Thoracic aorta (tissue), 2 donors: ENCODE measurements around the gene PPP1R12A. TPM values are rescaled to one million over a fixed set of nuclear protein-coding genes. Genes with fewer than 3 reads are reported as not detected.
"Not testable (repeated sequence)": the region's sequence is repeated elsewhere in the genome, so short reads cannot be mapped to it uniquely, and the experiment has no call there.

ENCODE experiments used
- ATAC-seq: fragments of 150-250 bp; one replicate; pipeline ENCODE4 v1.8.0; 2017; ENCODE audit warnings: low read depth; ENCODE audit not compliant: insufficient number of reproducible peaks, low FRiP score
- DNase-seq: peaks from one replicate; pipeline ENCODE4 v3.0.0-alpha.2; 2020; ENCODE audit warnings: low spot score
- H3K27ac ChIP-seq, 2 donors: fragments of 200-600 bp; sonication (generic); 1 replicate in 1 of 2; 2 replicates in 1 of 2; pipeline ENCODE4 v1.5.1; 2016; ENCODE audit warnings: mild to moderate bottlenecking in 2 of 2, moderate library complexity in 2 of 2
- H3K27me3 ChIP-seq: fragments of 200-600 bp; sonication (generic); replicated peaks from 2 replicates; pipeline ENCODE4 v1.6.0; 2016; ENCODE audit warnings: mild to moderate bottlenecking; ENCODE audit not compliant: insufficient read depth
- H3K36me3 ChIP-seq: fragments of 200-600 bp; sonication (generic); one replicate; pipeline ENCODE4 v1.5.1; 2016
- H3K4me1 ChIP-seq, 2 donors: fragments of 200-600 bp; sonication (generic); 1 replicate in 1 of 2; 2 replicates in 1 of 2; pipeline versions ENCODE4 v1.5.1 to v1.6.0; 2016; ENCODE audit warnings: low read depth in 2 of 2, mild to moderate bottlenecking in 1 of 2; ENCODE audit not compliant: control insufficient read depth in 1 of 2
- H3K4me3 ChIP-seq: fragments of 200-600 bp; sonication (generic); 2 replicates; pipeline ENCODE4 v1.5.1; 2016; ENCODE audit warnings: mild to moderate bottlenecking
- H3K9me3 ChIP-seq: fragments of 200-600 bp; sonication (generic); 2 replicates; pipeline ENCODE4 v1.5.1; 2016
- CTCF ChIP-seq: fragments of 200-600 bp; sonication (generic); IDR thresholded peaks from one replicate; pipeline ENCODE4 v1.5.1; 2019; ENCODE audit warnings: antibody characterized with exemption
- total RNA-seq, 2 donors: library from RNA; depleted of rRNA; stranded (reverse); fragments of >200 nt; gene quantifications; one replicate each; pipeline versions ENCODE4 v1.1.0 to v1.2.3, GENCODE V29; 2016

PPP1R12A gene
- 100 to 1,000 TPM; 151 to 199 TPM for total RNA-seq

GRCh38 chr12:79935021-79935623, at the start of gene PPP1R12A:
Gene PPP1R12A (minus strand): TSS chr12:79935097. CDS start chr12:79934931, 166 bp downstream.
- ATAC-seq = peak; percentile 90
- peak; percentile 22 for TF ChIP-seq CTCF
- H3K4me3 ChIP-seq = peak within 1 kb of the TSS; percentile 99

GRCh38 chr12:79983986-79984620, 49.2 kb upstream of the PPP1R12A start:
- Histone ChIP-seq H3K27ac (no peak overlapping the region), H3K36me3 (no peaks in the 10 kb centered on the region), H3K4me3 (no peak overlapping the region), H3K9me3 (no peaks in the 10 kb centered on the region), H3K4me1 (no peaks in the 10 kb centered on the region), H3K27me3 (no peaks in the 10 kb centered on the region)
- DNase-seq (no peak), ATAC-seq (no peak)
- no peak for TF ChIP-seq CTCF

More at GRCh38 chr12:79935021-79935623, at the start of gene PPP1R12A:
- DNase-seq = peak; percentile 92
- H3K9me3 ChIP-seq = no peaks in the 10 kb centered on the region
- H3K27ac ChIP-seq = peak within 1 kb of the TSS; percentile 99 to 100
- no peaks in the 10 kb centered on the region for H3K27me3 ChIP-seq
- H3K36me3 ChIP-seq = no peaks in the 10 kb centered on the region
- H3K4me1 ChIP-seq = peaks cover 13 to 20% of the 10 kb centered on the region in 2 donors

GRCh38 chr12:79983492-79983891, 48.6 kb upstream of the PPP1R12A start:
- H3K9me3 ChIP-seq = no peaks in the 10 kb centered on the region
- H3K4me1 ChIP-seq = no peaks in the 10 kb centered on the region
- H3K27ac ChIP-seq = no peak overlapping the region
- TF ChIP-seq CTCF = no peak
- DNase-seq (no peak), ATAC-seq (no peak)
- no peaks in the 10 kb centered on the region for H3K36me3 ChIP-seq
- H3K4me3 ChIP-seq = no peak overlapping the region
- H3K27me3 ChIP-seq = no peaks in the 10 kb centered on the region

GRCh38 chr12:79982086-79983062, 47.5 kb upstream of the PPP1R12A start:
- H3K4me1 ChIP-seq = no peaks in the 10 kb centered on the region
- no peak for ATAC-seq
- H3K36me3 ChIP-seq = no peaks in the 10 kb centered on the region
- H3K27ac ChIP-seq = no peak overlapping the region
- H3K27me3 ChIP-seq = no peaks in the 10 kb centered on the region
- no peaks in the 10 kb centered on the region for H3K9me3 ChIP-seq
- no peak overlapping the region for H3K4me3 ChIP-seq
- no peak for DNase-seq
- TF ChIP-seq CTCF = no peak

- no peak overlapping the region for H3K4me3 ChIP-seq
- no peaks in the 10 kb centered on the region for H3K9me3 ChIP-seq
- H3K4me1 ChIP-seq = peaks cover 0 to 2% of the 10 kb centered on the region in 2 donors
- TF ChIP-seq CTCF = no peak
- no peaks in the 10 kb centered on the region for H3K27me3 ChIP-seq
- no peak overlapping the region for H3K27ac ChIP-seq
- ATAC-seq (no peak), DNase-seq (no peak)
- no peaks in the 10 kb centered on the region for H3K36me3 ChIP-seq
These were observed 43.8 kb upstream of the PPP1R12A start for GRCh38 chr12:79978692-79979091.

GRCh38 chr12:79977856-79978460, 43.1 kb upstream of the PPP1R12A start:
- not testable (repeated sequence) for DNase-seq, H3K4me1 ChIP-seq, H3K27ac ChIP-seq, ATAC-seq, H3K4me3 ChIP-seq, H3K9me3 ChIP-seq, H3K27me3 ChIP-seq, H3K36me3 ChIP-seq
